SK-N-SH (cell line): ENCODE results near the gene VASN. TPM values are rescaled to one million over a fixed set of nuclear protein-coding genes. Genes with fewer than 3 reads are reported as not detected.
A peak's percentile ranks its signal among the peaks of the same experiment; 100 is the strongest.

ENCODE experiments used
- CTCF ChIA-PET: fragments of 300-600, 350-600 bp; formaldehyde crosslinking; extraction: SDS; loops from one replicate; lab custom pipeline; 2021; lab: Yijun Ruan, JAX
- POLR2A ChIA-PET: fragments of 350-600 bp; sonication (Branson Sonifier 250); formaldehyde crosslinking; extraction: SDS; loops from one replicate; lab custom pipeline; 2020; ENCODE audit warnings: antibody characterized with exemption, inconsistent platforms; lab: Yijun Ruan, JAX
- DNase-seq: peaks from one replicate; pipeline ENCODE4 v3.0.0; 2012
- H2AFZ ChIP-seq: fragments of 200-600 bp; sonication (generic); 2 replicates; pipeline ENCODE4 v1.8.1; 2016; ENCODE audit warnings: antibody characterized with exemption, mild to moderate bottlenecking, low read depth
- H3F3A ChIP-seq: fragments of 200-600 bp; sonication (generic); replicated peaks from 2 replicates; pipeline ENCODE3; 2016; ENCODE audit warnings: antibody characterized with exemption, mild to moderate bottlenecking; ENCODE audit not compliant: insufficient read depth
- H3K27ac ChIP-seq, 2 experiments: fragments of 200-500 bp in 1 of 2; fragments of 200-600 bp in 1 of 2; sonication (Bioruptor generic) in 1 of 2; sonication (generic), shearing (Covaris generic) in 1 of 2; 2 replicates each; pipeline versions ENCODE4 v1.5.1 to v1.6.1; 2014 to 2016; ENCODE audit warnings: low read depth in 2 of 2, inconsistent platforms in 1 of 2, low read length in 1 of 2, mild to moderate bottlenecking in 1 of 2, mixed read lengths in 1 of 2
- H3K27me3 ChIP-seq: fragments of 200-600 bp; sonication (generic), shearing (Covaris generic); 2 replicates; pipeline ENCODE4 v1.6.1; 2016; ENCODE audit warnings: mixed run types; ENCODE audit not compliant: insufficient read depth
- H3K36me3 ChIP-seq, 2 experiments: fragments of 200-500 bp in 1 of 2; fragments of 200-600 bp in 1 of 2; sonication (Bioruptor generic) in 1 of 2; sonication (generic) in 1 of 2; replicated peaks in 1 of 2; 2 replicates each; pipeline versions ENCODE3 to v1.5.1; 2014 to 2016; ENCODE audit warnings: low read length in 1 of 2, mild to moderate bottlenecking in 1 of 2; ENCODE audit not compliant: insufficient read depth in 2 of 2, control insufficient read depth in 1 of 2
- H3K4me1 ChIP-seq, 2 experiments: fragments of 200-500 bp in 1 of 2; fragments of 200-600 bp in 1 of 2; sonication (Bioruptor generic) in 1 of 2; sonication (generic), shearing (Covaris generic) in 1 of 2; 2 replicates each; pipeline versions ENCODE4 v1.5.1 to v1.6.1; 2014 to 2016; ENCODE audit warnings: low read depth in 1 of 2, low read length in 1 of 2, mixed run types in 1 of 2; ENCODE audit not compliant: insufficient read depth in 2 of 2, control insufficient read depth in 1 of 2
- H3K4me2 ChIP-seq: fragments of 200-600 bp; sonication (generic), shearing (Covaris generic); 2 replicates; pipeline ENCODE4 v1.6.1; 2017; ENCODE audit warnings: mixed run types
- H3K4me3 ChIP-seq, 2 experiments: fragments of 200-500 bp in 1 of 2; fragments of 200-600 bp in 1 of 2; sonication (Bioruptor generic) in 1 of 2; sonication (generic), shearing (Covaris generic) in 1 of 2; 2 replicates each; pipeline versions ENCODE4 v1.5.1 to v1.8.1; 2014 to 2016; ENCODE audit warnings: low read depth in 2 of 2, inconsistent platforms in 1 of 2, low read length in 1 of 2, mild to moderate bottlenecking in 1 of 2, mixed read lengths in 1 of 2, moderate library complexity in 1 of 2
- H3K79me2 ChIP-seq: fragments of 200-600 bp; sonication (generic); 2 replicates; pipeline ENCODE4 v1.8.1; 2017; ENCODE audit warnings: mild to moderate bottlenecking; ENCODE audit not compliant: insufficient read depth
- H3K9ac ChIP-seq: fragments of 200-600 bp; sonication (generic); 2 replicates; pipeline ENCODE4 v1.6.1; 2017; ENCODE audit warnings: mixed run types
- H3K9me2 ChIP-seq: fragments of 200-600 bp; sonication (generic); 2 replicates; pipeline ENCODE4 v1.6.1; 2017; ENCODE audit warnings: mixed run types
- H3K9me3 ChIP-seq: fragments of 200-600 bp; sonication (generic); 2 replicates; pipeline ENCODE4 v1.6.1; 2017; ENCODE audit warnings: mixed run types, mild to moderate bottlenecking, moderate library complexity
- H4K20me1 ChIP-seq: fragments of 200-600 bp; sonication (generic); 2 replicates; pipeline ENCODE4 v1.6.1; 2017; ENCODE audit warnings: mild to moderate bottlenecking, mixed run types; ENCODE audit not compliant: insufficient read depth
- CHD2 ChIP-seq: fragments of 150-350 bp; IDR thresholded peaks from 2 replicates; pipeline ENCODE4 v1.6.1; 2018; ENCODE audit warnings: low read length; ENCODE audit not compliant: partially characterized antibody
- CTCF ChIP-seq: fragments of 200-600 bp; sonication (generic); IDR thresholded peaks from 2 replicates; pipeline ENCODE4 v1.6.1; 2017; ENCODE audit warnings: antibody characterized with exemption, mild to moderate bottlenecking, moderate library complexity
- EZH2phosphoT487 ChIP-seq: fragments of 200-600 bp; sonication (generic); IDR thresholded peaks from 2 replicates; pipeline ENCODE4 v1.6.1; 2017; ENCODE audit warnings: low read depth, mixed run types, mild to moderate bottlenecking, antibody characterized with exemption, moderate library complexity, borderline replicate concordance
- FOXJ3 ChIP-seq: sonication (generic); formaldehyde crosslinking; IDR thresholded peaks from 2 replicates; pipeline ENCODE4 v1.5.1; 2020; ENCODE audit warnings: mild to moderate bottlenecking, missing genetic modification reagents
- GABPA ChIP-seq: IDR thresholded peaks from 2 replicates; pipeline ENCODE4 v1.4.0; 2012; ENCODE audit warnings: low read depth, mild to moderate bottlenecking
- IRF3 ChIP-seq: fragments of 150-350 bp; IDR thresholded peaks from 2 replicates; pipeline ENCODE4 v1.6.1; 2016; ENCODE audit warnings: mild to moderate bottlenecking, low read depth, low read length
- MAX ChIP-seq: IDR thresholded peaks from 2 replicates; pipeline ENCODE4 v1.4.0; 2012; ENCODE audit warnings: low read depth
- MEF2A ChIP-seq: IDR thresholded peaks from 2 replicates; pipeline ENCODE4 v1.4.0; 2012; ENCODE audit warnings: low read depth, borderline replicate concordance
- RAD21 ChIP-seq: IDR thresholded peaks from 2 replicates; pipeline ENCODE4 v1.6.1; 2012; ENCODE audit warnings: mild to moderate bottlenecking, low read length
- RCOR1 ChIP-seq: fragments of 150-350 bp; IDR thresholded peaks from 2 replicates; pipeline ENCODE4 v1.6.1; 2017; ENCODE audit warnings: antibody characterized with exemption, low read length
- SMC3 ChIP-seq: IDR thresholded peaks from 2 replicates; pipeline ENCODE4 v1.6.1; 2012; ENCODE audit warnings: low read depth, low read length, improper control_type of control experiment
- USF2 ChIP-seq: fragments of 150-350 bp; IDR thresholded peaks from 2 replicates; pipeline ENCODE4 v1.6.1; 2017; ENCODE audit warnings: antibody characterized with exemption, low read length, low read depth, borderline replicate concordance
- WGBS: methylation state at CpG from one replicate; pipeline ENCODE4 v1.1.6; 2017; ENCODE audit warnings: low lambda C conversion rate; 5-methylcytosine and 5-hydroxymethylcytosine counted together
- polyA plus RNA-seq, 3 experiments: library from polyadenylated mRNA; depleted of rRNA; stranded (reverse); fragments of >200 nt; gene quantifications; 2 replicates each; pipeline ENCODE4 v1.2.3, GENCODE V29; 2012
- TF ChIP-seq, protein P1 (sequence below): IDR thresholded peaks from 2 replicates; pipeline ENCODE4; 2012

VASN gene
- polyA plus RNA-seq, 1 of the 3 experiments (the other 2 are of a cell fraction): 37.4 TPM

GRCh38 chr16:4349332-4349731 is 22.3 kb upstream of the VASN start:
- Histone ChIP-seq H4K20me1 (peaks cover 37% of the 10 kb centered on the region), H3K9me2 (no peaks in the 10 kb centered on the region), H3K36me3 (no peaks in the 10 kb centered on the region), H3K9ac (no peak overlapping the region), H3K79me2 (peaks cover 58% of the 10 kb centered on the region), H3K4me2 (0 out of 2 replicates have a peak overlapping the region, but pooled peaks have one; percentile 1), H3K9me3 (no peaks in the 10 kb centered on the region), H2AFZ (no peak overlapping the region), H3K4me3 (no peak overlapping the region), H3F3A (peaks cover 20% of the 10 kb centered on the region), H3K4me1 (peaks cover 3 to 10% of the 10 kb centered on the region in 2 experiments; a peak in 3 of 4 replicates), H3K27me3 (no peaks in the 10 kb centered on the region), H3K27ac (no peak overlapping the region)
- ChIA-PET POLR2A (interaction anchor here (1.8 kb wide), 1 partner anchor 8 kb away, joined by 5 read pairs; no protein-coding TSS in a partner anchor), CTCF (interaction anchor here (0.6 to 13.0 kb wide), 6 partner anchors 10 to 366 kb away, joined by 3 to 205 read pairs (median 10); no protein-coding TSS in a partner anchor)
- TF ChIP-seq CHD2 (no peak), MEF2A (no peak), RCOR1 (no peak), GABPA (no peak), MAX (no peak), SMC3 (no peak), USF2 (no peak), RAD21 (no peak), EZH2phosphoT487 (no peak), CTCF (no peak)
- TF ChIP-seq, protein P1, sequence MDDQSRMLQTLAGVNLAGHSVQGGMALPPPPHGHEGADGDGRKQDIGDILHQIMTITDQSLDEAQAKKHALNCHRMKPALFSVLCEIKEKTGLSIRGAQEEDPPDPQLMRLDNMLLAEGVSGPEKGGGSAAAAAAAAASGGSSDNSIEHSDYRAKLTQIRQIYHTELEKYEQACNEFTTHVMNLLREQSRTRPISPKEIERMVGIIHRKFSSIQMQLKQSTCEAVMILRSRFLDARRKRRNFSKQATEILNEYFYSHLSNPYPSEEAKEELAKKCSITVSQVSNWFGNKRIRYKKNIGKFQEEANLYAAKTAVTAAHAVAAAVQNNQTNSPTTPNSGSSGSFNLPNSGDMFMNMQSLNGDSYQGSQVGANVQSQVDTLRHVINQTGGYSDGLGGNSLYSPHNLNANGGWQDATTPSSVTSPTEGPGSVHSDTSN: no peak
- 98% methylated on average over 5 of the region's 5 CpGs for WGBS
- DNase-seq: no peak

GRCh38 chr16:4350365-4350786 is 21.3 kb upstream of the VASN start:
- CTCF ChIA-PET: interaction anchor here (0.8 to 13.0 kb wide), 14 partner anchors 9 to 367 kb away, joined by 3 to 205 read pairs (median 6); partner anchors contain the start of gene TFAP4
- peaks cover 20% of the 10 kb centered on the region for H3F3A ChIP-seq
- H3K4me3 ChIP-seq: peak overlapping the region; percentile 67 to 85
- H3K27ac ChIP-seq: peak overlapping the region; percentile 59 to 61; a peak in 3 of 4 replicates
- no peak overlapping the region for H2AFZ ChIP-seq
- peaks cover 30% of the 10 kb centered on the region for H4K20me1 ChIP-seq
- H3K27me3 ChIP-seq: no peaks in the 10 kb centered on the region
- peak overlapping the region; percentile 78 for H3K9ac ChIP-seq
- no peak for DNase-seq
- H3K36me3 ChIP-seq: no peaks in the 10 kb centered on the region
- no peaks in the 10 kb centered on the region for H3K9me3 ChIP-seq
- no peak for TF ChIP-seq IRF3
- TF ChIP-seq FOXJ3 (CRISPR knock-in tag): no peak
- TF ChIP-seq GABPA: no peak
- H3K4me1 ChIP-seq: peaks cover 3 to 10% of the 10 kb centered on the region in 2 experiments; a peak in 3 of 4 replicates
- peaks cover 55% of the 10 kb centered on the region for H3K79me2 ChIP-seq
- peak overlapping the region; percentile 93 for H3K4me2 ChIP-seq
- no peaks in the 10 kb centered on the region for H3K9me2 ChIP-seq
- POLR2A ChIA-PET: interaction anchor here (0.9 to 1.8 kb wide), 5 partner anchors 10 to 79 kb away, joined by 3 to 5 read pairs (median 4); partner anchors contain the start of gene CORO7
- WGBS: 25% methylated on average over 21 of the region's 24 CpGs
